Endothelial cell of umbilical vein (primary cell): Measurements from ENCODE around the gene ZNF519.
"Not testable (repeated sequence)": the region's sequence is repeated elsewhere in the genome, so short reads cannot be mapped to it uniquely, and the experiment has no call there.

Experiments
- POLR2A ChIP-seq: IDR thresholded peaks from 2 replicates; pipeline ENCODE4 v1.6.1; 2012; ENCODE audit warnings: low read depth, mild to moderate bottlenecking, control low read depth, low read length
- TF ChIP-seq, protein P1 (sequence below), 2 donors: IDR thresholded peaks; 1 replicate in 1 of 2; 2 replicates in 1 of 2; pipeline ENCODE4 v1.5.1; 2011; ENCODE audit warnings: low read length in 2 of 2, mild to moderate bottlenecking in 2 of 2, moderate library complexity in 2 of 2, control low read depth in 1 of 2, inconsistent platforms in 1 of 2, low read depth in 1 of 2; ENCODE audit not compliant: insufficient read depth in 1 of 2; ENCODE audit errors: extremely low read depth in 1 of 2

DNA sequence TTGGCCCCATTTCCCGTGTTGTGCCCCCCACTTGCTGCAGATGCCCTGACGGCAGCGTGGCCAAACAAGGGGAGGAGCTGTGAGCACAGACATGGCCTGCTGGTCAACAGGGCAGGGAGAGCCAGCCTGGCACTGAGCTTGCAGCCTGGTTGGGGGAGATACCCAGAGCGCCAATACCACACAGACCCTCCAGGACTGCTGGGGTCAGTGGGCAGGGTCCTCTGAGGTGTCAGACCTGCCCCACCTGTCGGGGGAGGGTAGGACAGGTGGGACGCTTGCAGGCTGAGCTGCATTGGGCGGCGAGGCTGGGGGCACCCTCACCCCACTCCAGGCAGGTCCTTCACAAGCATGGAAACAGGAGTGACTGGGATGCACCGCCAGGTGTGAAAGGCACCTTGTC, 9.9 kb upstream of the ZNF519 start:
- TF ChIP-seq, protein P1, sequence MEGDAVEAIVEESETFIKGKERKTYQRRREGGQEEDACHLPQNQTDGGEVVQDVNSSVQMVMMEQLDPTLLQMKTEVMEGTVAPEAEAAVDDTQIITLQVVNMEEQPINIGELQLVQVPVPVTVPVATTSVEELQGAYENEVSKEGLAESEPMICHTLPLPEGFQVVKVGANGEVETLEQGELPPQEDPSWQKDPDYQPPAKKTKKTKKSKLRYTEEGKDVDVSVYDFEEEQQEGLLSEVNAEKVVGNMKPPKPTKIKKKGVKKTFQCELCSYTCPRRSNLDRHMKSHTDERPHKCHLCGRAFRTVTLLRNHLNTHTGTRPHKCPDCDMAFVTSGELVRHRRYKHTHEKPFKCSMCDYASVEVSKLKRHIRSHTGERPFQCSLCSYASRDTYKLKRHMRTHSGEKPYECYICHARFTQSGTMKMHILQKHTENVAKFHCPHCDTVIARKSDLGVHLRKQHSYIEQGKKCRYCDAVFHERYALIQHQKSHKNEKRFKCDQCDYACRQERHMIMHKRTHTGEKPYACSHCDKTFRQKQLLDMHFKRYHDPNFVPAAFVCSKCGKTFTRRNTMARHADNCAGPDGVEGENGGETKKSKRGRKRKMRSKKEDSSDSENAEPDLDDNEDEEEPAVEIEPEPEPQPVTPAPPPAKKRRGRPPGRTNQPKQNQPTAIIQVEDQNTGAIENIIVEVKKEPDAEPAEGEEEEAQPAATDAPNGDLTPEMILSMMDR (IDR thresholded peaks at IDR 0.05; ENCODE audit: extremely low read depth in 1 of 2, insufficient read depth in 1 of 2, low read depth in 1 of 2, low read length in 2 of 2) = not testable (repeated sequence)
- not testable (repeated sequence) for TF ChIP-seq POLR2A
